Parathyroid adenoma (tissue), 2 donors: ENCODE results near the gene PIWIL1.

Experiments used
- H2AFZ ChIP-seq: fragments of 300-600 bp; sonication (generic); one replicate; pipeline ENCODE4 v1.7.0; 2017; ENCODE audit warnings: antibody characterized with exemption, mild to moderate bottlenecking
- H3K27ac ChIP-seq: fragments of 300-600 bp; sonication (generic); one replicate; pipeline ENCODE4 v1.7.0; 2017
- H3K27me3 ChIP-seq: fragments of 300-600 bp; sonication (generic); one replicate; pipeline ENCODE4 v1.7.0; 2017; ENCODE audit warnings: low read length; ENCODE audit not compliant: control insufficient read depth, insufficient read depth
- H3K36me3 ChIP-seq: fragments of 300-600 bp; sonication (generic); one replicate; pipeline ENCODE4 v1.7.0; 2017; ENCODE audit warnings: low read length; ENCODE audit not compliant: control insufficient read depth, insufficient read depth
- H3K4me1 ChIP-seq: fragments of 300-600 bp; sonication (generic); one replicate; pipeline ENCODE4 v1.7.0; 2017; ENCODE audit warnings: control low read depth
- H3K4me2 ChIP-seq: fragments of 300-600 bp; sonication (generic); one replicate; pipeline ENCODE4 v1.7.0; 2017; ENCODE audit warnings: low read length
- H3K4me3 ChIP-seq: fragments of 300-600 bp; sonication (generic); one replicate; pipeline ENCODE4 v1.7.0; 2017; ENCODE audit warnings: low read depth, low read length
- H3K79me2 ChIP-seq: fragments of 300-600 bp; sonication (generic); one replicate; pipeline ENCODE4 v1.7.0; 2017; ENCODE audit warnings: control low read depth
- H3K9ac ChIP-seq: fragments of 300-600 bp; sonication (generic); one replicate; pipeline ENCODE4 v1.7.0; 2017; ENCODE audit warnings: mild to moderate bottlenecking
- H3K9me3 ChIP-seq: fragments of 300-600 bp; sonication (generic); one replicate; pipeline ENCODE4 v1.7.0; 2017; ENCODE audit warnings: low read length; ENCODE audit not compliant: control insufficient read depth
- CTCF ChIP-seq: fragments of 300-600 bp; sonication (generic); IDR thresholded peaks from one replicate; pipeline ENCODE4 v1.7.0; 2017; ENCODE audit warnings: antibody characterized with exemption, mild to moderate bottlenecking
- donor health status: primary hyperparathyroidism.

The PIWIL1 gene

GRCh38 chr12:130371296-130371695, 33.6 kb downstream of the PIWIL1 start:
- Histone ChIP-seq H3K36me3 (no peaks in the 10 kb centered on the region), H3K79me2 (no peaks in the 10 kb centered on the region), H3K4me2 (no peak overlapping the region), H2AFZ (no peak overlapping the region), H3K4me1 (no peaks in the 10 kb centered on the region), H3K27ac (no peak overlapping the region), H3K9me3 (no peaks in the 10 kb centered on the region), H3K9ac (no peak overlapping the region), H3K27me3 (no peaks in the 10 kb centered on the region), H3K4me3 (no peak overlapping the region)
- TF ChIP-seq CTCF: no peak

- Histone ChIP-seq H3K27ac (no peak overlapping the region), H3K4me2 (no peak overlapping the region), H2AFZ (no peak overlapping the region), H3K36me3 (no peaks in the 10 kb centered on the region), H3K79me2 (no peaks in the 10 kb centered on the region), H3K9me3 (no peaks in the 10 kb centered on the region), H3K4me3 (no peak overlapping the region), H3K9ac (no peak overlapping the region), H3K4me1 (no peaks in the 10 kb centered on the region), H3K27me3 (no peaks in the 10 kb centered on the region)
- no peak for TF ChIP-seq CTCF
Observed at GRCh38 chr12:130372936-130373335, 35.2 kb downstream of the PIWIL1 start.

- no peaks in the 10 kb centered on the region for H3K36me3 ChIP-seq
- H3K79me2 ChIP-seq: no peaks in the 10 kb centered on the region
- H3K27me3 ChIP-seq: no peaks in the 10 kb centered on the region
- no peak overlapping the region for H3K4me3 ChIP-seq
- no peak for TF ChIP-seq CTCF
- H3K9ac ChIP-seq: no peak overlapping the region
- H2AFZ ChIP-seq: no peak overlapping the region
- no peaks in the 10 kb centered on the region for H3K9me3 ChIP-seq
- no peak overlapping the region for H3K27ac ChIP-seq
- H3K4me2 ChIP-seq: no peak overlapping the region
- H3K4me1 ChIP-seq: no peaks in the 10 kb centered on the region
Observed at GRCh38 chr12:130374083-130374482, 36.4 kb downstream of the PIWIL1 start.

- H3K4me2 ChIP-seq: no peak overlapping the region
- H3K36me3 ChIP-seq: no peaks in the 10 kb centered on the region
- H3K9me3 ChIP-seq: no peaks in the 10 kb centered on the region
- no peaks in the 10 kb centered on the region for H3K27me3 ChIP-seq
- H3K27ac ChIP-seq: no peak overlapping the region
- no peaks in the 10 kb centered on the region for H3K4me1 ChIP-seq
- H2AFZ ChIP-seq: no peak overlapping the region
- no peaks in the 10 kb centered on the region for H3K79me2 ChIP-seq
- no peak overlapping the region for H3K9ac ChIP-seq
- no peak for TF ChIP-seq CTCF
- no peak overlapping the region for H3K4me3 ChIP-seq
Observed at GRCh38 chr12:130375296-130376287, 37.9 kb downstream of the PIWIL1 start.
